ENCODE measurements around the gene SUGCT.

DNA sequence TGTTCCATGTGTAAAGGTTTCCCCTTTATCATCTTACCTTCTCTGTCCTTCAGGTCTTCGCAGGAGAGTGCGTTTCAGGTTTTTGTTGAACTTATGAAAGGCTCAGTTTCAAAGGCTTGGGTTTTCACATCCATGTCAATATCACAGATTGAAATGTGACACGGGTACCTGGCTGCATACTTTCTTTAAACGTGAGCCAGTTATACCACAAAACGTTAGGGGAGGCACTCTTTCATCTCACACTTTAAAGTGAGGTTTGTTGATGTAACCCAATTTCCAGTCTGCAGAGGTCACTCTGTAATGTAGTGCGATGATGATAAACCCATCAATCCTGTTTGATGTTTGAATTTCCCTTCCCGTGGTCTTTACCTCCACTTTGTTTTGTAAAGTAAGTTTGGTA is 506.9 kb downstream of the SUGCT start:
- TF ChIP-seq POLR2AphosphoS5 (IDR thresholded peaks at IDR 0.05; ENCODE audit: low read depth, low read length) (no peak), CTCF (IDR thresholded peaks at IDR 0.05; ENCODE audit: control extremely low read depth in 1 of 3, insufficient read depth in 1 of 3, low read depth in 1 of 3, low read length in 3 of 3) (no peak), YY1 (IDR thresholded peaks at IDR 0.05; ENCODE audit: low read depth, low read length) (no peak), HDAC6 (IDR thresholded peaks at IDR 0.05; ENCODE audit: low read depth, low read length) (no peak), NANOG (IDR thresholded peaks at IDR 0.05; ENCODE audit: insufficient read depth, low read depth, low read length, poor library complexity, severe bottlenecking) (no peak), POLR2A (IDR thresholded peaks at IDR 0.05; ENCODE audit: control extremely low read depth in 1 of 2, low read depth in 2 of 2, low read length in 2 of 2) (no peak), NRF1 (IDR thresholded peaks at IDR 0.05; ENCODE audit: low read depth, low read length) (no peak), GABPA (IDR thresholded peaks at IDR 0.05; ENCODE audit: borderline replicate concordance, insufficient read depth, low read length) (no peak), FOSL1 (IDR thresholded peaks at IDR 0.05; ENCODE audit: insufficient read depth, low read depth, low read length) (no peak)
